Right ventricle myocardium superior (tissue), 1 donor: ENCODE measurements around the gene HHAT. TPM values are rescaled to one million over a fixed set of nuclear protein-coding genes. Genes with fewer than 3 reads are reported as not detected.
"Not testable (repeated sequence)": the region's sequence is repeated elsewhere in the genome, so short reads cannot be mapped to it uniquely, and the experiment has no call there.

ENCODE experiments used
- ATAC-seq: fragments of 200-7000 bp; cut with Tn5 transposase; one replicate; pipeline ENCODE4 v1.9.1; 2020; ENCODE audit warnings: mild to moderate bottlenecking; ENCODE audit not compliant: poor library complexity
- DNase-seq: peaks from one replicate; pipeline ENCODE4 v3.0.0-alpha.2; 2020
- intact Hi-C: fragments of 100-400 bp; cut with DNase I; formaldehyde crosslinking; loops from one replicate; pipeline ENCODE4 v1.11.2; 2022
- total RNA-seq: library from RNA; stranded (reverse); fragmentation: NEBNext Ultra II Directional; extraction: Animal tissue kit (Norgen Biotek cat#: 25700); gene quantifications from one replicate; pipeline ENCODE4 v1.2.1, GENCODE V29; 2021
- donor health status: DM: no; HTN: yes; CAD: no; lungs with severe emphysema.

HHAT gene
- total RNA-seq, 1 donor from 2014 or later: 1.5 TPM

DNA sequence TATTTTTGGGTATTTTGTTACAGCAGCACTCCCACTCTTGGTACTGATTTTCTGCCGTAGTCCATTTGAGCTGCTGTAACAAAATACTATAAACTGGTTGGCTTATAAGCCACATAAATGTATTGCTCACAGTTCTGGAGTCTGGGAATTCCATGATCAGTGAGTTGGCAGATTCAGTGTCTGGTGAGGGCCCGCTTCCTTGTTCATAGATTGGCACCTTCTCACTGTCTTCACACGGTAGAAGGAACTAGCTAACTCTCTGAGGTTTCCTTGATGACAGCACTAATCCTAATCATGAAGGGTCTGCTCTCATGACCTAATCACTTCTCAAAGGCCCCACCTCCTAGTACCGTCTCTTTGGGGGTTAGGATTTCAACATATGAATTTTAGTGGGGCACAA lies 85.2 kb downstream of the HHAT start:
- ATAC-seq: no peak
- intact Hi-C loops: no loop called here
- no peak for DNase-seq

DNA sequence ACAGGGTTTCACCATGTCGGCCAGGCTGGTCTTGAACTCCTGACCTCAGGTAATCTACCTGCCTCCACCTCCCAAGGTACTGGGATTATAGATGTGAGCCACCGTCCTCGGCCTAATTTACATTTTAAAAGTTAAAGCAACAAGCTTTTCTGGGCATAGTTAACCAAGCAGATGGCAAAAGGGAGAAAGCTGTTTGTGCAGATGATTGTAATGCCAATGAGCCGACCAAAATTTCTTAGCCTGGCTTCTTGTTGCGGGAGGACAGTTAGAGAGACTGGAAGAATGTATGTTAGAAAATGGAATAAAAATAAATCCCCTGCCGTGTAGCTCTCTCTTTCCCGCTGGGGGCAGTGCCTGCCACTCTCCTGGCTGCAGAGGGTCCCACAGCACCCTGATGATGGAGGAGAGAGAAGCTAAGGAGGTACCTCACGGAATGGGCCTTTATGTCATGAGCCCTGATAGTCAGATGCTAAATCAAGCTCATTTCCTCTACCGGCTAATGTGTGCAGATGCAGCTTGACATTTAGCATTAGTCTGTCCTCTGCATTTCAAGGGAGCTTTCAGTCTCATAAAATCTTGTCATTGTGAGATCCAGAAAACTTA lies 87.2 kb downstream of the HHAT start:
- DNase-seq: no peak
- ATAC-seq: no peak
- intact Hi-C loops: no loop called here

DNA sequence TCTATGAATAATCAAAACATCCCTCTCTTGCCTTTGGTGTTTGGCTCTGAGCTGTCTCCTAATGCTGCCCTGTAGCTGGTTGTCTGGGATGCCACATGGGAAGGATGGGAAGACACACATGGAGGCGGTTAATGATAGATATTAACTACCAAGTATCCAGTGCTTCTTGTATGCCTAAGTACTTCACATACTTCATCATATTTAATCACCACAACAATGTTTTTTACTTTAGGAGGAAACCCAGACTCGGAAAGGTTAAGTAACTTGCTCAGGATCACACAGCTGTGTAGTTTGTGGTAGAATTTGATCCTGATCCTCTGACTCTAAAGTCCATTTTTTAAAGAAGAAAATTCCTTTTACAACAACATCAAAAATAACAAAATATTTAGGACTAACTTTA lies 88.0 kb downstream of the HHAT start:
- no peak for ATAC-seq
- intact Hi-C loops: no loop called here
- DNase-seq: no peak

GRCh38 chr1:210417881-210418280 lies 89.2 kb downstream of the HHAT start:
- ATAC-seq (no peak), DNase-seq (no peak)
- intact Hi-C loops: no loop called here

DNA sequence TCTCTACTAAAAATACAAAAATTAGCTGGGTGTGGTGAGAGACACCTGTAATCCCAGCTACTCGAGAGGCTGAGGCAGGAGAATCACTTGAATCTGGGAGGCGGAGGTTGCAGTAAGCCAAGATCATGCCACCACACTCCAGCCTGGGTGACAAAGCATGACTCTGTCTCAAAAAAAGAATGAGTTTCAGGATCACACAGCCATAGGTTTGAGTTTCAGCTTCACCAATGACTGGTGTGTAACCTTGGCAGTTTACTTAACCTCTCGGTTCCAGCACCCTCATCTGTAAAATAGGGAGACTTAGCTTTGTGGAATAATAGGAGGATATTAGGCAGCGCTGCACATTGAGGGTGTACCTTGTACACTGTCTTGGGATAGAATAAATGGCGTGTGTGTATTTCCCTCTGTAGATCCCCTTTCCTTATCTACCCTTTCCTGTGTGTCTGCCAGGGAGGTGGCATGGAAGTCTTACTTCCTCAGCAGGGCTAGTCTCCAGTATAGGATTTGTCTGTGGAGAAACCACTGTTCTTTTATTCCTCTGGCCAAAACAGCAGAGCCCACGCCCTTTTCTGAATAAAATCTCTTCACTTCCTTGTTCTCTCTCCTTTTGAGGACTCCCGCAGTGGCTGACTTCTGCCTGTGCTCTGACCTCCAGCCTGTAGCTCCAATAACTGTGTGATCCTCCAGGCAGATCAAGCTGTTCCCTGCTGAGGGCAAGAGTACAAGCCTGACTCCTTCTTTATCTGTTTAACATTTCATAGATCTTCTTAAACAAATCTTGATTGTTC lies 90.4 kb downstream of the HHAT start:
- ATAC-seq (no peak), DNase-seq (no peak)
- intact Hi-C loops: no loop called here

- DNase-seq, intact Hi-C loops, ATAC-seq: not testable (repeated sequence)
Measured at GRCh38 chr1:210426696-210427095, 98.0 kb downstream of the HHAT start.

DNA sequence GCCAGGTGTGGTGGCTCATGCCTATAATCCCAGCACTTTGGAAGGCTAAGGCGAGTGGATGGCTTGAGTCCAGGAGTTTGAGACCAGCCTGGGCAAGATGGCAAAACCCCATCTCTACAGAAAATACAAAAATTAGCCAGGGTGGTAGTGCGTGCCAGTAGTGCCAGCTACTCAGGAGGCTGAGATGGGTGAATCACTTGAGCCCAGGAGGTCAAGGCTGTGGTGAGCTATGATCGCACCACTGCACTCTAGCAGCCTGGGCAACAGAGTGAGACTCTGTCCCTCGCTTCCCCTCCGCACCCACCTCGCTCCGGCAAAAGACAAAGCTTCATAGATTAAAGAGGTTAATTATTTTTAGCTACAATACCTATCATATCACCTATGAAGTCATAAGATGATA lies 100.0 kb downstream of the HHAT start:
- DNase-seq: no peak
- no peak for ATAC-seq
- intact Hi-C loops: no loop called here

- ATAC-seq (no peak), DNase-seq (no peak)
- intact Hi-C loops: no loop called here
Measured at GRCh38 chr1:210434223-210434622, 105.5 kb downstream of the HHAT start.

DNA sequence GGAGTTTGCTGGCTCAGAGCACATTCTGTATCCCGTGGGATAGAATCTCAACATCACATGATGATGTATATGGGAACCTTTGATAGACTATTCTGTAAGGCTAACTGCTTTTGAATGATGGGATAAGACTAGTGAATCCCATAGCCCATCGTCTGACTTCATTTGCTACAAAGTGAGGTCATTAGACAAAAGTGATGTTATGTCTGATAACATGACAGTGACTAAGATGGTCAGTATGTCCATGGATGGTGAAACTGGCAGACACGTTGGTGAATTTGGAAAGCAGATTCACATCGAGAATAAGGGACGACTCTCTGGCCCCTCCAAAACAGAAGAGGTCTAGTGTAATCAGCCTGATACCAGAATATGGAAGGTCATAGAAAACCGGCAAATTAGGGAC lies 108.4 kb downstream of the HHAT start:
- intact Hi-C loops: no loop called here
- no peak for ATAC-seq
- DNase-seq: no peak

GRCh38 chr1:210437781-210438180 lies 109.1 kb downstream of the HHAT start:
- intact Hi-C loops: no loop called here
- DNase-seq (no peak), ATAC-seq (no peak)

GRCh38 chr1:210438928-210439841 lies 110.5 kb downstream of the HHAT start:
- ATAC-seq (no peak), DNase-seq (no peak)
- intact Hi-C loops: no loop called here

DNA sequence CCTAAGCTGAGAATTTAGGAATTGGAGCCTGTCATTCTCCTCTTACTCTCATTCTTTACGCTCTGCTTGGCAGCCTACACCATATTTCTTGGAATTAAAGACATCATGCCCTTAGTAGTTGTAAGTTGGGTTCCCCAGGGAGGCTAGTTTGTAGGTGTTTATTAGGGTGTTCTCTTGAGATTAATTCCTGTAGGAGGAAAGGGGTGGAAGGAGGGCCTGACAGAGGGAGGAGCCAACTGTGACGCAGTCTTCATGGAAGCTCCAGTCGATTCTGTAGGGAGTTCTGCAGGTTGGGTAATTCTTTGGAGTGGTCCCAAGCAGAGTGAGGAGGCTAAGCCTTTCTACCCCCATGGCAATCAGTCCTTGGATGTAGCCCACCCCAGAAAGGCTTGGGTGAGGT lies 111.4 kb downstream of the HHAT start:
- intact Hi-C loops: no loop called here
- ATAC-seq (no peak), DNase-seq (no peak)

DNA sequence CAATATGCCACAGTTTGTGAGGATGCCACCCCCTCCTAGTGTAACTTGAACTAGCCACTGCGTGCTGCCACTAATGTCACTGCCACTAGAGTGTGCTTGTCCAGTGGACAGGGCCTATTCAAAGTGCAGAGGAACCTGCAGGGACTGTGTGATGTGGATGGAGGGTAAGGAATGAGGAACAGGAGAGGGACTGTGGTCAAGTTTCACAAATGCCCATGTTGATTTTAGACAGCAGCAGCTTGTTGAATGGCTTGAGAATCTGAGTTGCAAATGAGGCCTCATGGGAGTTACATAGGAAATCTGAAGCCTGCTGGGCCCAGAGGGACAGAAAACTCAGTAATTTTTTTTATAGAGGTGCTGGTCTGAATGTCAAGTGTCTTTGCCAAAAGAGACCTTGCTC lies 112.3 kb downstream of the HHAT start:
- intact Hi-C loops: no loop called here
- DNase-seq: no peak
- ATAC-seq: no peak

DNA sequence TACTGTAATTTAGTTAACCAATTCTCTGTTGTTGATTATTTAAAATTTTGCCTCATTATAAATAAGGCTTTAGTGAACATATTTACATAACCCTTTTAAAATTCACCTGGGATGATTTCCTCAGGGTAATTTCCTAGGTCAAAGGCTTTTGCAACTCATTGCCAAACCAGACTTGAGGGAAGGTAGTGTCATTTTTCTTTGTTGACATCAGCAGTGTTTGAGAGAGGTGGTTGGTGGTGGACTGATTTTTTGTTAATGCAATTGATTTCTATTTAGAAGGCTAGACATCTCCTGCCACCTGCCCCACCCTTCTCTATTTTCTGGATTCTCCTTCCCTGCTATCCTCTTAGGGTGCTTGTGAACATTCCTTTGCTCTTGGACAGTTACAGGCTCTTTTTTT lies 116.8 kb downstream of the HHAT start:
- ATAC-seq: no peak

GRCh38 chr1:210445931-210446330 lies 117.2 kb downstream of the HHAT start:
- ATAC-seq (no peak), DNase-seq (no peak)
- intact Hi-C loops: loop anchor here (5.0 kb wide), 1 partner anchor 686 kb away; the partner anchor contains the start of gene KCNH1

More for the DNA sequence above, 116.8 kb downstream of the HHAT start:
- no peak for DNase-seq
- intact Hi-C loops: loop anchor here (5.0 kb wide), 1 partner anchor 687 kb away; the partner anchor contains the start of gene KCNH1

DNA sequence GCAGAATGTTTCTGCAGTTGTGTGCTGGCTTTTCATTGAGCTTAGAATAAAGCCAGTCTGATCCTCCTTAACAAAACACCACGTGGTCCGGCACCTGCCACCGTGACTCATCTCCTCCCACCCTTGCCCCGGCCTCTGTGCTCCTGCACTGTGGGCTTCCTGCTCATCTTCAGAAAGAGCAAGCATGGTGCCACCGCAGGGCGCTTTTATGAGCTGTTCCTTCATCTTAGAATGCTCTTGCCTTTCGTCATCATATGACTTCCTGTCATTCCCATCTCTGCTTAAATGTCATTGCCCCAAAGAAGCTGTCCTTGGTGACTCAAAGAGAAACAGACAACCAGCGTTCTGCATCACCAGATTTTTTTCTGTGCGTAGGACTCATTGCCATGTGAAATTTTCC lies 117.8 kb downstream of the HHAT start:
- intact Hi-C loops: loop anchor here (5.0 kb wide), 1 partner anchor 686 kb away; the partner anchor contains the start of gene KCNH1
- DNase-seq (no peak), ATAC-seq (no peak)

GRCh38 chr1:210447456-210448057 lies 118.9 kb downstream of the HHAT start:
- intact Hi-C loops: loop anchor here (5.0 kb wide), 1 partner anchor 685 kb away; the partner anchor contains the start of gene KCNH1
- no peak for ATAC-seq
- no peak for DNase-seq

- ATAC-seq: peak; percentile 38
- intact Hi-C loops: loop anchor here (5.0 kb wide), 1 partner anchor 684 kb away; the partner anchor contains the start of gene KCNH1
Measured at GRCh38 chr1:210448297-210448892, 119.7 kb downstream of the HHAT start.

More at GRCh38 chr1:210448297-210448892, 119.7 kb downstream of the HHAT start:
- no peak for DNase-seq
